Hepatocyte (in vitro differentiated cells): ENCODE results near the gene NKAIN2.

Experiments
- CTCF ChIP-seq: fragments of 200-600 bp; sonication (generic); IDR thresholded peaks from 2 replicates; pipeline ENCODE4 v1.5.1; 2016; ENCODE audit warnings: antibody characterized with exemption, mild to moderate bottlenecking; ENCODE audit not compliant: poor library complexity
- EZH2 ChIP-seq: fragments of 200-600 bp; sonication (generic); IDR thresholded peaks from 2 replicates; pipeline ENCODE4 v1.6.1; 2016; ENCODE audit warnings: antibody characterized with exemption, mild to moderate bottlenecking, borderline replicate concordance

DNA sequence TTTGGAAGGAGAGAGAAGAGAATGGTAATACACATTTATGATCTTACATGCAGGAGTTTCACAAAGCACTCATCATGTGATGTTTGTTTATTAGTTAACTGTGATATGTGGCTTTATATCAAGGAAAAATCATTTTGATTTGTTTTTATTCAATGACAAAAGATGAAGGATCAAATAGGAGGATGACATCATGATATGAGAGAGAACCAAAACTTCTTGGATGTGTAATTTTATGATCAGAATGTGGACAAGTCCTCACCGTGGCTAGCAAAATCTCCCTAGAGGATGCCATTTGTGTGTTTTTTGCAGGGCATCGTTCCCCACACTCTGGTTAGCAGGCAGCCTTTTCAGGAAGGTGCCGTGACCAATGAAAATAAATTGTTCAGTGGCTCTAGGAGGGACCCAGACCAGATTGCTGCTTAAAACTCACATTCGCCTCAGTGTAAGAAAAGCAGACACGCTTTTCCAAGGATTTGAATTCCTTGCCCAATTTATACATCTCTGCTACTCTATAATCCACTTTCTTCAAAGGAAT lies 552.7 kb downstream of the NKAIN2 start:
- TF ChIP-seq CTCF (no peak), EZH2 (no peak)
